ENCODE measurements around the gene AMZ2.
"Not testable (repeated sequence)": the region's sequence is repeated elsewhere in the genome, so short reads cannot be mapped to it uniquely, and the experiment has no call there.

The AMZ2 gene

DNA sequence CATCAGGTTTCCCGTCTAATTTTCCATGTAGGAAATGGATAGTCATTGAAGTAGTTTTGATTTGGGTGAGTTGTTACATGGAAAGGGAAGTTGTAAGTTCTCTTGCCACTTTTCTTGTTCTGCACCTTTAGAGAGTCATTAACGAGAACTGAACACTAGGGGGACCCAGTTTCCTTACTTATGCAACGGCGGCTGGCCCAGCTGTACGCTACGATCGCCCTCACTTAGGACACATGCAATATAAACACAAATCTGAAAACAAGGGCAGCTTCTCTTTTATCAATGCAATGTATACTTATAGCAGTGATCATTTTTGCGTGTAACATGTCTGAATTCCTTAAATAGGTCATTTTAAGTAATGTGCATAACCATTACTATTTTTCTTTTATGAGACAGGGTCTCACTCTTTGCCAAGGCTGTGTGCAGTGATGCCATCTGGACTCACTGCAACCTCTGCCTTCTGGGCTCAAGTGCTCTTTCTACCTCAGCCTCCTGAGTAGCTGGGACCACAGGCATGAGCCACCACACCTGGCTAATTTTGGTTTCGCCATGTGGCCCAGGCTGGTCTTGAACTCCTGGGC lies 15.3 kb downstream of the AMZ2 start:
- not testable (repeated sequence) for H3K4me3 ChIP-seq; DNase-seq (ENCODE audit: low spot score)
- TF ChIP-seq, protein P1, sequence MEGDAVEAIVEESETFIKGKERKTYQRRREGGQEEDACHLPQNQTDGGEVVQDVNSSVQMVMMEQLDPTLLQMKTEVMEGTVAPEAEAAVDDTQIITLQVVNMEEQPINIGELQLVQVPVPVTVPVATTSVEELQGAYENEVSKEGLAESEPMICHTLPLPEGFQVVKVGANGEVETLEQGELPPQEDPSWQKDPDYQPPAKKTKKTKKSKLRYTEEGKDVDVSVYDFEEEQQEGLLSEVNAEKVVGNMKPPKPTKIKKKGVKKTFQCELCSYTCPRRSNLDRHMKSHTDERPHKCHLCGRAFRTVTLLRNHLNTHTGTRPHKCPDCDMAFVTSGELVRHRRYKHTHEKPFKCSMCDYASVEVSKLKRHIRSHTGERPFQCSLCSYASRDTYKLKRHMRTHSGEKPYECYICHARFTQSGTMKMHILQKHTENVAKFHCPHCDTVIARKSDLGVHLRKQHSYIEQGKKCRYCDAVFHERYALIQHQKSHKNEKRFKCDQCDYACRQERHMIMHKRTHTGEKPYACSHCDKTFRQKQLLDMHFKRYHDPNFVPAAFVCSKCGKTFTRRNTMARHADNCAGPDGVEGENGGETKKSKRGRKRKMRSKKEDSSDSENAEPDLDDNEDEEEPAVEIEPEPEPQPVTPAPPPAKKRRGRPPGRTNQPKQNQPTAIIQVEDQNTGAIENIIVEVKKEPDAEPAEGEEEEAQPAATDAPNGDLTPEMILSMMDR (IDR thresholded peaks at IDR 0.05), result peak; percentile 52
- peak overlapping the region in 1 of 2 donors; percentile 15 for H3K27ac ChIP-seq

DNA sequence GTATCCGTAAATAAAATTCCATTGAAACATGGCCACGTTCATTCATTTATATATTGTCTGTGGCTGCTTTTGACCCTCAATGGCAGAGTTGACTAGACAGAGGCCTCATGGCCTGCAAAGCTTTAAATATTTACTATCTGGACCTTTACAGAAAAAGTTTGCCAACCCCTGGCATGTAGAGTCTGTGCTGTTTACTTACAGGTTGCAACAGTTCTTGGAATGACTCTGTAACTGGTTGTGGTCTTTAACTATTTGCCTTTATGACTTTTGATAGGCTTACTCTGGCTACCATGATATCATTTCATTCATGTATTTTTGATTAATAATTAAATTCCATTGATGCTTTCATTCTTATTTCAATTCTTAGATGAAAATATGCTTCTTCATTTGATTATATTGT lies 18.0 kb downstream of the AMZ2 start:
- DNase-seq (ENCODE audit: low spot score); H3K4me3 ChIP-seq; H3K27ac ChIP-seq: not testable (repeated sequence)

DNA sequence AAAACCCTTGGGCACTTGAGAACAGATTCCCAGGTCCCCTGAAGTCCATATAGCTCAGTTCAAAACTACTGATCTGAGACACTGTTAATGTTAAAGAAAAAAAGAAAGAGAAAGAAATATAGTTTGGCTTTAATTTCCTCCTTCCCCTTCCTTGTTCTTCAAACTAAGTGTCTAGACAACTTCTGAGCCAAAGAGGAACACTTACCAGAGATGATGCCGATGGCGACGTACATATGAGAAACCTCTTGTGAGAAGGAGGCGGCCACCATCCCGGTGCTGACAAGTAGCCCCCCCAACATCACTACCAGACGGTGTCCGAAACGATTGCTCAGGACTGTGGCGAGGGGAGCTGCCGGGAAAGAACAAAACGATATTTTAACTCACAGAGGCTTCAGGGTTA lies 25.9 kb downstream of the AMZ2 start:
- Histone ChIP-seq H3K4me3 (no peak overlapping the region), H3K27ac (no peak overlapping the region)
- TF ChIP-seq, protein P1 (IDR thresholded peaks at IDR 0.05), result no peak
- DNase-seq (ENCODE audit: low spot score), result no peak

DNA sequence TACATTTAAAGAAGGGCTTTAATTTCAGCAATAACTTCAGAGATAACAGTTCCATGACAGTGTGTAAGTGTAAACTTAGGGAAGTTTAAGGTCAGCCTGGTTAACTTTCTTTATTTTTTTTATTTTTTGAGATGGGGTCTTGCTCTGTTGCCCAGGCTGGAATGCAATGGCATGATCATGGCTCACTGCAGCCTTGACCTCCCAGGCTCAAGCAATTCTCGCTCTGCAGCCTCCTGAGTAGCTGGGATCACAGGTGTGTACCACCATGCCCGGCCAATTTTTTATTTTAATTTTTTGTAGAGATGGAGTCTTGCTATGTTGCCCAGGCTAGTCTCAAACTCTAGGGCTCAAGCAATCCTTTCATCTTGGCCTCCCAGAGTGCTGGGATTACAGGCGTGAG lies 28.5 kb downstream of the AMZ2 start:
- not testable (repeated sequence) for H3K27ac ChIP-seq; DNase-seq (ENCODE audit: low spot score); H3K4me3 ChIP-seq

DNA sequence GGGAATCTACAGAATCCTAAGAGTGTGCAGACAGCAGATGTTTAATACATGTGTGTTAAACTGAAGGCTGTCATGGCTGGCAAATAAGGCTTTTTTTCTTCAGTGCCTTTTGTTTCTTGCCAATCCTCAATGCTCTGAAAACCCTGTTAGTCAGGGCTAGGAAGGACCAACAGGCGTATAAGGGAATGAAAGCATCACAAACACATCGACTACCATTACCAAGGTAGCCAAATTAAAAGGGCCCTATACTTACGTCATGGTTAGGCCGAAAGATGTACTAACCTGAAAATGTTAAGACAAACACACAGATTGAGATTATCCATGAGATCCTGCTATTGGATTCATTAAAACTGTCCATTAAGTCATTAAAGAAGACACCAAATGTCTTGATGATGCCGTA lies 30.0 kb downstream of the AMZ2 start:
- DNase-seq (ENCODE audit: low spot score), result no peak
- Histone ChIP-seq H3K4me3 (no peak overlapping the region), H3K27ac (no peak overlapping the region)
- TF ChIP-seq, protein P1 (IDR thresholded peaks at IDR 0.05), result no peak

DNA sequence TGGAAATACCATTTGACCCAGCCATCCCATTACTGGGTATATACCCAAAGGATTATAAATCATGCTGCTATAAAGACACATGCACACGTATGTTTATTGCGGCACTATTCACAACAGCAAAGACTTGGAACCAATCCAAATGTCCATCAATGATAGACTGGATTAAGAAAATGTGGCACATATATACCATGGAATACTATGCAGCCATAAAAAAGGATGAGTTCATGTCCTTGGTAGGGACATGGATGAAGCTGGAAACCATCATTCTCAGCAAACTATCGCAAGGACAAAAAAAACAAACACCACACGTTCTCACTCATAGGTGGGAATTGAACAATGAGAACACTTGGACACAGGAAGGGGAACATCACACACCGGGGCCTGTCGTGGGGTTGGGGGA lies 34.1 kb downstream of the AMZ2 start:
- not testable (repeated sequence) for DNase-seq (ENCODE audit: low spot score); H3K4me3 ChIP-seq

DNA sequence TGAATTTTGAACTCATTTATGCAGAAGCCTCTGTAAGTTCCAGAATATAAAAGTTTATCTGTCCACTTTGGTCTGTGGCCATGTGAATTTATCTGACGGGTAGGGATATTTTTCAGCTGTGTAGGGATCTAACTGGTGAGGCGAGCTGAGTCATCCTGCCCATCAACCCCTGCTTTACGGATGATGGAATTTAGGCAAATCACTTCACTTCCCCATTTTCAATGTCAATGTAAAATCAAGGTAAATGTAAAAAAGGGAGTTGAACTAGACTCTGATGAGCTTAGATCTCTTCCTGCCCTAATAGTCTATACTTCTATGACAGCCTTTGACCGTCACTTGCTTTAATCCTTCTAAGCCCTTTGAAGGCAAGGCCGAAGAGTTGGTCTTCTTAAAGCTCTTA lies 40.5 kb downstream of the AMZ2 start:
- TF ChIP-seq, protein P1 (IDR thresholded peaks at IDR 0.05), result no peak
- H3K4me3 ChIP-seq, result no peak overlapping the region
- H3K27ac ChIP-seq, result no peak overlapping the region
- no peak for DNase-seq (ENCODE audit: low spot score)

More for the DNA sequence above, 34.1 kb downstream of the AMZ2 start:
- H3K27ac ChIP-seq, result not testable (repeated sequence)

DNA sequence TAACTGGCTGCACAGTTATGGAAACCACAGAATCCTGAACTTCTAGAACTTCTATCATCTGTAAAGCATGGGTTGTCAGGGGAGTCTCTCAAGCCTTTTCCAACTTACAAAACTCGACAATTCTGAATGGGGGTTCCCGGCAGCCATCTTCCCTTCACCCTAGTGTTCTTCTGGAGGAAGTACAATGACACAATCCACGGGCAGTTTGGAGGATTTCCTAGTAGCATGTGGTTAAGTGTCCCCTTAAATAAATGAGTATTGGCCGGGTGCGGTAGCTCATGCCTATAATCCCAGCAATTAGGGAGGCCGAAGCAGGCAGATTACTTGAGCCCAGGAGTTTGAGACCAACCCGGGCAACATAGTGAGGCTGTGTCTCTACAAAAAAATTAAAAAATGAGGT lies 41.0 kb downstream of the AMZ2 start:
- H3K4me3 ChIP-seq, result no peak overlapping the region
- TF ChIP-seq, protein P1 (IDR thresholded peaks at IDR 0.05), result no peak
- no peak for DNase-seq (ENCODE audit: low spot score)
- H3K27ac ChIP-seq, result no peak overlapping the region

DNA sequence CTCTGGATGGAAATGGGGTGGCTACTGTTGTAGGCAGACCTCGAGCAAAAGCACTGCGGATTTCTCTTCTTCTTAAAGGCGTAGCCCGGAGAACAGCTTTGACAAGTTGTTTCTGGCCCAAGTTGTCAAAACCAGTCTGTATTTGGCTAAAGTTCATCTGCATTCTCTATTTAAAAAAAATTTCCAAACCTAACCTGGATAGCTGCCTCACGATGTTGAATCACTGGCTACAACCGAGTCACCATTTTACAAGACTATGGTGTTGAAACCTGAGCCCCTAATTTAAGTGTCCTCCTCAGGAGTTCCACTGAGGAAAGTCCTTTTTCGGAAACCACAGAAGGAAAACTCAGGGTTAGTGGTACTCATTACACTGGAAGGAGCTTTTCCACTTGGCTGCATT lies 41.6 kb downstream of the AMZ2 start:
- H3K27ac ChIP-seq, result no peak overlapping the region
- DNase-seq (ENCODE audit: low spot score), result no peak
- TF ChIP-seq, protein P1 (IDR thresholded peaks at IDR 0.05), result no peak
- H3K4me3 ChIP-seq, result no peak overlapping the region

Data from coronary artery (tissue), 2 donors.